NCI-H1436 (cell line): ENCODE data around the gene B4GALT6.

ENCODE experiments used
- DNase-seq: peaks from one replicate; lab custom pipeline; 2025; lab: John Stamatoyannopoulos, UW

B4GALT6 gene

GRCh38 chr18:31659576-31660177 lies 24.7 kb downstream of the B4GALT6 start:
- DNase-seq = no peak

GRCh38 chr18:31658670-31659575 lies 25.5 kb downstream of the B4GALT6 start:
- DNase-seq = peak; percentile 12

- peak; percentile 89 for DNase-seq
Observed at GRCh38 chr18:31657823-31658669, 26.3 kb downstream of the B4GALT6 start.

- DNase-seq = no peak
Observed at GRCh38 chr18:31656754-31657153, 27.6 kb downstream of the B4GALT6 start.

- DNase-seq = no peak
Observed at GRCh38 chr18:31655354-31655753, 29.0 kb downstream of the B4GALT6 start.

- no peak for DNase-seq
Observed at GRCh38 chr18:31652877-31653276, 31.5 kb downstream of the B4GALT6 start.

GRCh38 chr18:31652357-31652756 lies 32.0 kb downstream of the B4GALT6 start:
- DNase-seq = no peak

- DNase-seq = no peak
Observed at GRCh38 chr18:31651369-31651768, 33.0 kb downstream of the B4GALT6 start.

GRCh38 chr18:31649978-31650719 lies 34.2 kb downstream of the B4GALT6 start:
- no peak for DNase-seq

- no peak for DNase-seq
Observed at GRCh38 chr18:31649449-31649848, 34.9 kb downstream of the B4GALT6 start.

GRCh38 chr18:31648966-31649429 lies 35.4 kb downstream of the B4GALT6 start:
- DNase-seq = no peak

GRCh38 chr18:31648458-31648857 lies 35.9 kb downstream of the B4GALT6 start:
- no peak for DNase-seq

- DNase-seq = no peak
Observed at GRCh38 chr18:31647127-31647753, 37.1 kb downstream of the B4GALT6 start.

- no peak for DNase-seq
Observed at GRCh38 chr18:31646332-31647126, 37.9 kb downstream of the B4GALT6 start.

- DNase-seq = no peak
Observed at GRCh38 chr18:31645411-31645810, 39.0 kb downstream of the B4GALT6 start.

GRCh38 chr18:31643003-31643402 lies 41.4 kb downstream of the B4GALT6 start:
- DNase-seq = no peak

GRCh38 chr18:31637445-31637844 lies 46.9 kb downstream of the B4GALT6 start:
- DNase-seq = no peak

GRCh38 chr18:31636387-31636786 lies 48.0 kb downstream of the B4GALT6 start:
- DNase-seq = no peak

GRCh38 chr18:31634331-31634713 lies 50.1 kb downstream of the B4GALT6 start:
- DNase-seq = no peak
